SU-DHL-6 (cell line): ENCODE measurements around the gene TIMP2.

Experiments
- H2AFZ ChIP-seq: fragments of 200-600 bp; sonication (generic); 2 replicates; pipeline ENCODE4 v1.6.1; 2014; ENCODE audit warnings: low read depth, mild to moderate bottlenecking, moderate library complexity, mixed read lengths, antibody characterized with exemption, low read length; ENCODE audit not compliant: severe bottlenecking
- H3F3A ChIP-seq: fragments of 200-600 bp; shearing (Covaris generic); 2 replicates; pipeline ENCODE4 v1.6.0; 2016; ENCODE audit warnings: antibody characterized with exemption, mild to moderate bottlenecking; ENCODE audit not compliant: insufficient read depth
- H3K27ac ChIP-seq: fragments of 200-600 bp; sonication (generic); 2 replicates; pipeline ENCODE4 v1.5.1; 2016; ENCODE audit warnings: low read depth, mild to moderate bottlenecking, low read length, moderate library complexity, mixed read lengths
- H3K27me3 ChIP-seq: fragments of 200-600 bp; sonication (generic), shearing (Covaris generic); 2 replicates; pipeline ENCODE4 v1.6.0; 2014; ENCODE audit warnings: mild to moderate bottlenecking, low read length
- H3K36me3 ChIP-seq: fragments of 200-600 bp; sonication (generic); 2 replicates; pipeline ENCODE4 v1.6.1; 2014; ENCODE audit warnings: mild to moderate bottlenecking, low read length, mixed read lengths
- H3K4me2 ChIP-seq: fragments of 300-600, 200-600 bp; shearing (Covaris generic), sonication (generic); 2 replicates; pipeline ENCODE4 v1.6.0; 2014; ENCODE audit warnings: low read length, low read depth, mild to moderate bottlenecking; ENCODE audit not compliant: poor library complexity, severe bottlenecking
- H3K4me3 ChIP-seq: fragments of 200-600 bp; sonication (generic); 2 replicates; pipeline ENCODE4 v1.5.1; 2014; ENCODE audit warnings: antibody characterized with exemption, low read length, mild to moderate bottlenecking, mixed read lengths; ENCODE audit not compliant: insufficient read depth, poor library complexity, severe bottlenecking
- H3K79me2 ChIP-seq: fragments of 200-600 bp; sonication (generic); 2 replicates; pipeline ENCODE4 v1.6.1; 2014; ENCODE audit warnings: mild to moderate bottlenecking, low read length, moderate library complexity; ENCODE audit not compliant: insufficient read depth
- H3K9ac ChIP-seq: fragments of 200-600 bp; sonication (generic); 2 replicates; pipeline ENCODE4 v1.7.0; 2014; ENCODE audit warnings: mild to moderate bottlenecking, low read length
- H3K9me2 ChIP-seq: fragments of 200-600 bp; sonication (generic); replicated peaks from 2 replicates; pipeline ENCODE4 v1.6.1; 2014; ENCODE audit warnings: low read length; ENCODE audit not compliant: insufficient read depth
- H3K9me3 ChIP-seq: fragments of 200-600 bp; sonication (generic); 2 replicates; pipeline ENCODE4 v1.6.1; 2014; ENCODE audit warnings: low read length, mixed read lengths; ENCODE audit not compliant: insufficient read depth
- H4K20me1 ChIP-seq: fragments of 200-600 bp; sonication (generic); 2 replicates; pipeline ENCODE4 v1.6.1; 2014; ENCODE audit warnings: low read depth, mild to moderate bottlenecking, antibody characterized with exemption, low read length, moderate library complexity, mixed read lengths
- EZH2phosphoT487 ChIP-seq: fragments of 200-600 bp; sonication (generic), shearing (Covaris generic); conservative IDR thresholded peaks from 2 replicates; pipeline ENCODE4 v1.6.1; 2018; ENCODE audit warnings: mild to moderate bottlenecking, antibody characterized with exemption, low read length, moderate library complexity, mixed read lengths
- TF ChIP-seq, protein P1 (sequence below): fragments of 200-600 bp; sonication (generic); IDR thresholded peaks from one replicate; pipeline ENCODE4 v1.5.1; 2017; ENCODE audit warnings: antibody characterized with exemption, mild to moderate bottlenecking, low read length, moderate library complexity; ENCODE audit not compliant: insufficient read depth, poor library complexity, severe bottlenecking

Gene TIMP2

DNA sequence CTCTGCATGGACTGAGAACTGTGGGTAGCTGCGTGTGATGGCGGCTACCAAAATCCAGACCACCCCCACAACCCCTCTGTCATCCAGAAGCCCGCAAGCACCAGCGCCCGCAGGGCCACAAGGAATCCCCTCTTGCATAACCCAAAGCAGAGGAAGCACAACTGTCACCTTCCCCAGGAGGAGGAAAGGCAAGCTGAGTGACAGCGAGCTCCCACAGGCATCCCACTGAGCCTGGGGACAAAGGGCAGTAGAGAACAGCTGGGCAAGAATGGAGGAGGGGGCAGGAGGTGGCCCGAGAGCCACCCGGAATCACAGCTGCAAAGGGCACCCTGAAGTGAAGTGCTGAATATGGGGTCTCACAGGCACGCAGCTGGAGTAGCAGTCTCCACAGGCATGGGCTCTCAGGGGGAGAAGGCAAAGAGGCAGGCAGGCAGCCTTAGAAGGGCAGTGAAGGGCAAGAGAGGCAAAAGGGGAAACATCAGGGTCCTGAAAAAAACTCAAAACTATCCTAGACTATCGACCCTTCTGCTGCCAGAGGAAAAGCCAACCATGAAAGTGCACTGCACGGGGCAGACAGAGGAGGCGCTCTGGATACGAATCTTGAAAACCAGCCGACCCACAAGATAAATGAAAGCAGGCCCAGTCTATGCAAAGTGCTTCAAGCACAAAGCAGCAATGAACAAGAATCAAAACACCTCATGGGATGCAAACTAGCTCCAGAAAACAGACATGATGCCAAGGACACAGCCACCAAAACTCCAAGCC, 101.7 kb downstream of the TIMP2 start:
- Histone ChIP-seq H3K4me2 (no peak overlapping the region), H3K27me3 (no peaks in the 10 kb centered on the region), H3K27ac (no peak overlapping the region), H2AFZ (no peak overlapping the region), H3F3A (no peaks in the 10 kb centered on the region), H3K79me2 (no peaks in the 10 kb centered on the region), H4K20me1 (no peaks in the 10 kb centered on the region), H3K4me3 (no peak overlapping the region), H3K9me2 (no peaks in the 10 kb centered on the region), H3K9me3 (no peaks in the 10 kb centered on the region), H3K36me3 (peaks cover 3% of the 10 kb centered on the region; the same call in 1 of the 2 replicates), H3K9ac (no peak overlapping the region)
- TF ChIP-seq, protein P1, sequence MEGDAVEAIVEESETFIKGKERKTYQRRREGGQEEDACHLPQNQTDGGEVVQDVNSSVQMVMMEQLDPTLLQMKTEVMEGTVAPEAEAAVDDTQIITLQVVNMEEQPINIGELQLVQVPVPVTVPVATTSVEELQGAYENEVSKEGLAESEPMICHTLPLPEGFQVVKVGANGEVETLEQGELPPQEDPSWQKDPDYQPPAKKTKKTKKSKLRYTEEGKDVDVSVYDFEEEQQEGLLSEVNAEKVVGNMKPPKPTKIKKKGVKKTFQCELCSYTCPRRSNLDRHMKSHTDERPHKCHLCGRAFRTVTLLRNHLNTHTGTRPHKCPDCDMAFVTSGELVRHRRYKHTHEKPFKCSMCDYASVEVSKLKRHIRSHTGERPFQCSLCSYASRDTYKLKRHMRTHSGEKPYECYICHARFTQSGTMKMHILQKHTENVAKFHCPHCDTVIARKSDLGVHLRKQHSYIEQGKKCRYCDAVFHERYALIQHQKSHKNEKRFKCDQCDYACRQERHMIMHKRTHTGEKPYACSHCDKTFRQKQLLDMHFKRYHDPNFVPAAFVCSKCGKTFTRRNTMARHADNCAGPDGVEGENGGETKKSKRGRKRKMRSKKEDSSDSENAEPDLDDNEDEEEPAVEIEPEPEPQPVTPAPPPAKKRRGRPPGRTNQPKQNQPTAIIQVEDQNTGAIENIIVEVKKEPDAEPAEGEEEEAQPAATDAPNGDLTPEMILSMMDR, result no peak

DNA sequence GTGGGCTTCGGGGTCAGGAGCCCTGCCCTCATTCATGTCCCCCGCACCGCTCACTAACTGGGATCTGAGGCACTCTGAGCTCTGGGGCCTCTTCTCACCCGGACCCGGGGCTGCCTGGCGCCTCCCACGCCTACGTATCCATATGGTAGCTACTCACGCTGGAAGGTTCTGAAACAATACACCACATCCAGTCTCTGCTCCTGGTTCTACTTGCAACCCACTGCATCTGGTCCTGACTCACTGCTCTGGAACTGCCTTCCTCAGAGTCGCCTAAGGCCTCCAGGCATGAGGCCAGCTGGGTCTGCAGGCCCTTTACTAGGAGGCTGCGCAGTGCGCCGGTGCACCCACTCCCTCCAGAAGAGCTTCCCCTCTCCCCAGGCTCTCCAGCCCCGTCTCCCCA, 102.6 kb downstream of the TIMP2 start:
- Histone ChIP-seq H3K79me2 (no peaks in the 10 kb centered on the region), H3K4me2 (no peak overlapping the region)

DNA sequence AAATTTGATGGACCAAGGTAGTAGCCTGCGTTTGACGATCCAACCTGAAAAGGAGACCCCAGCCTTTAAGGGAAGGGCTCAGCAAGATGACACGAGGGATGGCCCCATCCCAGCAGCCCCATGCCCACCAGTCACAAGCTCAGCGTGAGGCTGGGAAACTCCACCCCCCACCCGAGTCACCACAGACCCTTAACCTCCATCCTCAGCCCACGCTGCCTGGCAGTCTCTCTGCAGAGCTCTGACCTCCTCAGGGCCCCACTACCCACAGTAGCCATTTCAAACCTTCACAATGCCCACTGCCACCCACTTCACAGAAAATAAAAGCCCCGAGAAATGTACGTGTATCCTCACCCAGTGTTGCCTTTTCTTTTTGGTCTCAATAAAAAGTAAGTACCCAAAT, 103.2 kb downstream of the TIMP2 start:
- no peaks in the 10 kb centered on the region for H3F3A ChIP-seq
- no peak overlapping the region for H3K4me3 ChIP-seq
- TF ChIP-seq, protein P1, result no peak
- no peak for TF ChIP-seq EZH2phosphoT487
- no peaks in the 10 kb centered on the region for H3K9me2 ChIP-seq
- no peak overlapping the region for H3K4me2 ChIP-seq
- H3K36me3 ChIP-seq, result peaks cover 11% of the 10 kb centered on the region; the same call in 1 of the 2 replicates
- H3K9me3 ChIP-seq, result no peaks in the 10 kb centered on the region
- no peak overlapping the region for H3K27ac ChIP-seq
- no peaks in the 10 kb centered on the region for H3K27me3 ChIP-seq
- no peaks in the 10 kb centered on the region for H3K79me2 ChIP-seq
- no peak overlapping the region for H2AFZ ChIP-seq
- H4K20me1 ChIP-seq, result no peaks in the 10 kb centered on the region
- H3K9ac ChIP-seq, result no peak overlapping the region

More for the DNA sequence above, 102.6 kb downstream of the TIMP2 start:
- Histone ChIP-seq H3K9me3 (no peaks in the 10 kb centered on the region), H3K9me2 (no peaks in the 10 kb centered on the region), H3K27ac (no peak overlapping the region), H4K20me1 (no peaks in the 10 kb centered on the region), H3K9ac (no peak overlapping the region), H2AFZ (no peak overlapping the region), H3K4me3 (no peak overlapping the region), H3K36me3 (peaks cover 11% of the 10 kb centered on the region; the same call in 1 of the 2 replicates), H3K27me3 (no peaks in the 10 kb centered on the region), H3F3A (no peaks in the 10 kb centered on the region)
- no peak for TF ChIP-seq EZH2phosphoT487
- TF ChIP-seq, protein P1, result no peak
